Measurements from ENCODE around the gene EN1. TPM values are rescaled to one million over a fixed set of nuclear protein-coding genes. Genes with fewer than 3 reads are reported as not detected.
A peak's percentile ranks its signal among the peaks of the same experiment; 100 is the strongest.

The EN1 gene
- 1.0 and 2.0 TPM in 2 replicates for total RNA-seq (2014; rRNA removed; shearing (Covaris generic))

DNA sequence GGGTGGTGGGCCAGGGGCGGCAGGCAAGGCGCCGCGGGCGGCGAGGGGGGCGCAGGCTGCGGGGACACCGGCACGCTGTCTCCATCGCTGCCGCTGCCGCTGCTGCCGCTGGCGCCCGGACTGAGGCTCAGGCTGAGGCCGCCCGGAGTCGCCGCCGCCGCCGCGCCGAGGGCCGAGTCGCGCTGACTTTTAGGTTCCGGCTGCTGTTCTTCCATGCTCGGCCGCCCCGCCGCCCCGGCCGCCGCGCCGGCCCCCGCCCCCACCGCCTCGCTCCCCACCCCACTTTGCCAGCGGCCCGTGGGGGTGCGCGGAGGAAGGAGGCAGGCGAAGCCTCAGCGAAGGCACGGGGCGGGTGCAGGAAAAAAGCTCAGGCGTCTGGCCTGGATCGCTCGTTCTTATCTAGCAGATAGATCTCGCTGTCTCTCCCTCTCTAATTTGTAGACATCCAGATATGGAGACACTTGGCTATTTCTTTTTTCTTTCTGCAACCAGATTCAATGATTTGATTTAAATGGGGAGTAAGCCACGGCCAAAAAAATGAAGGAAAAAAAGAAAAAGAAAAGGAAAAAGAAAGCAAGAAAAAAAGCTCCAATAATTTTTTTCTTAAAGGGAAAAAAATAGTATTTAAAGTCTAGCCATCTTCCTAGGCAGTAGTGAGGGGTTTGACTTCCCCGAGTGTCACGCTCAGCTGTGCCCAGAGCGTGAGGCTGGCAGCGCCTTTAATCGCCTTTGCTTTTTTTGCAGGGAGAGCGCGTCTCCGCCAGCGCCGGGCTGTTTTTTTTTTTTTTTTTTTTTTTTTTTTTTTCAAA is at the start of gene EN1:
EN1 (minus strand) TSS at position 696 of the 809 bp plus-strand sequence; CDS start at position 215, 481 bp downstream.
- peak; percentile 19 for DNase-seq (ENCODE audit: low spot score)

DNA sequence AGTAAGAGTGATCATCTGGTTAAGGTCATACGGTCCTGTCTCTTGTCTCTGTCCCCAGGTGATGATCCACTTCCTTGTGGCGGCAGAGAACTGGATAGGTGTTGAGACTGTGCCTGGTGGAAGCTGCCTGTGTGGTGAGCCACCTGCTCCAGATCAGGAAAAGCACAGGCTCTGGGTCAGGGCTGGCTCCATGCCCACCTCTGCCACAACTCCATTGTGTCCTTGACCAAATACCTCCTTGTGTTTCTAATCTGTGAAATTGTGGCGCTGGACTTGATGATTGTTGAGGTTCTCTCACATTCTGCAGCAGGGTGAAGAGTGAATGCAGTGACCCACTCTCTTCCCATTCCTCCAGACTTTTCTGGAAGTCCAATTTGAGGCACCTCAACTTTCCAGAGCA is 45.7 kb upstream of the EN1 start:
- no peak for DNase-seq (ENCODE audit: low spot score)

DNA sequence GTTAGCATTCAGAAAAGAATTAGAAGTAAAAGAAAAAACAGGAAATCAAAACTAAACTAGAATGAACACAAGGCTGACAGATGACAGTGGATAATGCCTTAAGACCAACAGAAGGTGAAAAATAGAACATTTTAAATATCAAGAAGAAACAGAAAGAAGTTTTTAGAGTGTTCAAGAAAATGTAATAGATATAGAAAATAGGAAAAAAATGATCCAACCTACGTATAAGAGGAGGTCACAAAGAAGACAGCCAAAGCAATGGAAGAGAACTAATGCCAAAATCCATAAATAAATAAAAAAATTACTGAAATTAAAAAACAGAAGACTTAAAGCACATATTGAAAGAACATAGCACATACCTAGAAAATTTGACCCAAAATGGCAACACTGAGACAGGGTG is 42.5 kb upstream of the EN1 start:
- DNase-seq (ENCODE audit: low spot score), result no peak

DNA sequence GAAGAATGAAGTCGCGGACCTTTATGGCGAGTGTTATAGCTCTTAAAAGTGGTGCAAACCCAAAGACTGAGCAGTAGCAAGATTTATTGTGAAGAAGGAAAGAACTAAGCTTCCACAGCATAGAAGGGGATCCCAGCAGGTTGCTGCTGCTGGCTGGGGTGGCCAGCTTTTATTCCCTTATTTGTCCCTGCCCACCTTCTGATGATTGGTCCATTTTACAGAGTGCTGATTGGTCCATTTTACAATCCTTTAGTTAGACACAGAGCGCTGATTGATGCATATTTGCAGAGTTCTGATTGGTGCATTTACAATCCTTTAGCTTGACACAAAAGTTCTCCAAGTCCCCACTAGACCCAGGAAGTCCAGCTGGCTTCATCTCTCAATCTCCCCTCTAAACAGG is 36.3 kb upstream of the EN1 start:
- DNase-seq (ENCODE audit: low spot score), result no peak

DNA sequence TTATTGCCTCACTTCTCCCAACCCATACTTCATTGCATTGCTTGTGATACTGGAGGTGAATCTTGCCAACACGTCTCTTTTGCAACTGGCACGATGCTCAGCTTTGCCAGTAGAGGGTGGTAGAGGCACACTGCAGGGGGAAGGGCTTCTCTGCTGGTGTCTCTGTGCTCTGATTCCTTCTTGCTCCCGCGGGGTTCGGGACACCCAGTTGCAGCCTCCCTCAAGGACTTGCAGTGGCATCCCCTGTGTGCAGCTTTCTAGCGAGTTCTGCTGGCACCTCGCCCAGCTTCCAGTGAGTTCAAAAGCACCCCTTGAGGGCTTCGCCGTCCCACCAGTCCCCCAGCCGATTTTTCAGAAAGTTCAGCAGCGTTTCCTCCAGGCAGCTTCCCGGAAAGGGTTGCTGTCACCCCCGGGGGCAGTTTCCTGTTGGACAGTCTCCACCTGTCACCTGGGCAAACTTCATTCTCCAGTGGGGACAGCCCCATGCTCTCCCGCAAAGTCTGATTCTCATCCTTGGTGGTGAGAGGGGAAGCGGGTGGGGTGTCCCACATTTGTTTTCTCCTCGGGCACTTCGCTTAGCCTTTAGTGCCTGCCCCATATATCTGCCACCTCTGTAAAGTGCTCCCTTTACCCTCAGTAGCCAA is 35.4 kb upstream of the EN1 start:
- DNase-seq (ENCODE audit: low spot score), result peak; percentile 77

DNA sequence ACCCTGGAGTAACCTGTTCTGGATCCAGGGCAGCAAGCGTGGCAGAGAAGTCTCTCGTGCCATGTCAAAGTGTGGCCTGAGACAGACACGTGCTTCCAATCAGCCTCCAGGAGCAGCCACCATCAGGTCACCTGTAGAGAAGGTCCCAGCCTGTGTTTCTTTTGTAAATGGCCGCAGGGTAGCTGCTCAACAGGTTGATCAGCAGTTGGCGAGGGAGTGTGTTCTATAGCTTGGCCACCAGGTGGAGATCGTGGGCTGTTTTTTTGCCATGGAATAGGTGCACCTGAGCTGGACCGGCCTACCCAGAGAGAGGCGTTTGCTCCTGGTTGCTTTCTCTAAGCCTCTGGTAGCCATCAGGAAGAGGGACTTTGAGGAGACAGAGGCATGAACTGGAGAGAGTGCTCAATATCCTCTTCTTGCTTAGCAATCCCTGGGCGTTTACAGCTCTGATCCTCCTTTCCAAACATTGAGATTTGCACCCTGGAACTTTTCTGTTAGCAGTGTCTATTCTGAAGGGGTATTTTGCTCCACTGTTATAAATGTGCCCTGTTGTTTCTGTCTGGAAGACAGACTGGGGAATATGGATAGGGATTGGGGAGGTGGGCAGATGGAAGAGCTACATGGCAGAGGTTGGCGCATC is 34.2 kb upstream of the EN1 start:
- DNase-seq (ENCODE audit: low spot score), result peak; percentile 72

DNA sequence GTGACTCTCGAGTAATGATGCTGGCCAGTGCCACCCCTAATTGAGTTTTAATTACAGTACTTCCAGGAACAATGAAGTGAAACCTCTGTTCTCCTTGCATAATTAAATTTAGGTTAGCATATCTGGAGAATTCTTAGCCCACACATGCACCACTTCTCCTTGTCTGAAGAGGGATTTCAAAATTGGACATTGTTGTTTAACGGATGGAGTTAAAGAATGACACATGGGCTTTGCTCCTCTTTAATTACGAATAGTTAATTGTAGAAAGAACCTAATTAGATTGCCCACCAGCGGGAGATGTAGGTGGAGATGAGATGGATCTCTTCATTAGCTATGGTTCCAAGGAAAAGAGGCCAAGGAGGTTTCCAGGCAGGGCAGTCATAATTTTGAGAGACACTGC is 33.1 kb upstream of the EN1 start:
- no peak for DNase-seq (ENCODE audit: low spot score)

DNA sequence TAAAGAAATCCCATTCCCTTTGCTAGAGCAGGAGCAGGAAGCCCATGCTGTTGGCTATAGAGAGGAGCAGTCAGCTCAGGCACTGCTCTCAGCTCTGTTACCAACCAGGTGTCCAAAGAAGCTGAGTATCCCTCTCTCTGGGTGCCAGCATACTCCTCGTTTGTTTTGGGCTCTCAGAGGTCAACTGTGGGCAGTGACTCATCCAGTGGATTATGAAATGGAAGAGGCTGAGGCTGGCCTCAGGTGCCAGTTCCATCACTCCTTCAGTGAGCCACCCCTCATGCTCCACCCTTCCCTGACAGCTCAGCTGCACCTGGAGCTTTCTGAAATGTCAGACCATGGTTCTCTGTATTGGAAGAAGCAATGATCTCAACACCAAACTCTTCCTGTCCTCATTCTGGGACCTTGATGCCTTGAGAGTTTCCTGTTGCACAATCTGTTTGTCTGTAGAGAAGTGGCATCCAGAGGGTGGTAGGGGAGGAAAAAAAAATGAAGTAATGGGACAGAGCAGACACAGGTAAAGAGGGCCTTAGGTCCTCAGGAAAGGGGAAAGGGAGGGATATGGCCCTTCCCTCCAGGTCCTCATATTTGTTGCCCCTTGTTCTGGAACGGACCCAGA is 31.2 kb upstream of the EN1 start:
- peak; percentile 74 for DNase-seq (ENCODE audit: low spot score)

DNA sequence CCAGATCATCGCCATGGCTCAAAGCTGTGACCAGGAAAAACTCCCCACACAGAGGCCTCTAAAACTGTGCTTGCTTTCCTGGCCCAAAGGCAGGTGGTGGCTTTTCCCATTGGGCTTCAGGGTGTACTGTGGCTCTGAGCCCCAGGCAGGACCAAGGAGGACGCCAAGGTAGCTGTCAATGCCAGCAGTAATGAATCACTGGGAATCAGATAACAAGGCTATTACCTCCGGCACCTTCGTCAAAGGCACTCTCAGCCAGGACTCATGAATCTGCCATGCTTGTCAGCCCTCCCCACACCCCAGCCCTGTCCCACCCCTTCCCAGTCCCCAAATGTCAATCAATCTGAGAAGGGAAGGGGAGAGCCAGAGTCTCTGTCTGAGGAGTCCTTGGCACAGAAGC is 27.9 kb upstream of the EN1 start:
- no peak for DNase-seq (ENCODE audit: low spot score)

DNA sequence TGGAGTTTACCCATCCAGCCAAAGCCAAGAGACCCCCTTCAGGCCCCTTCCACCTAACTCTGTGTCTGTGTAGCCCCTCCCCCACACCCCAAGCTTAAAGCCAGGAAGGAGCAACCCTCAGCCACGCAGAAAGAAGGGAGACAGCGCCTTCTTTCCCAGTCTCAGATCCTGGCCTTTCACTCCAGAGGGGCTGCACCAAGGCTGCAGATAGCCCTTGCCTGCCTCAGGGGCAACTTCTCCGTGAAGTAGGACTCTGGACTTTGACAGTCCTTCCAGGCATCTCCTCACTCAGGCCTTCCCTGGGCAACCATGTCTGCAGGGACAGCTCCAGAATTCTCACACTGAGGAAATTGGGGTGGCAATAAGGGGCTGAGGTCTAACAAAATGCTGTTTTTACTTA is 26.9 kb upstream of the EN1 start:
- DNase-seq (ENCODE audit: low spot score), result no peak

DNA sequence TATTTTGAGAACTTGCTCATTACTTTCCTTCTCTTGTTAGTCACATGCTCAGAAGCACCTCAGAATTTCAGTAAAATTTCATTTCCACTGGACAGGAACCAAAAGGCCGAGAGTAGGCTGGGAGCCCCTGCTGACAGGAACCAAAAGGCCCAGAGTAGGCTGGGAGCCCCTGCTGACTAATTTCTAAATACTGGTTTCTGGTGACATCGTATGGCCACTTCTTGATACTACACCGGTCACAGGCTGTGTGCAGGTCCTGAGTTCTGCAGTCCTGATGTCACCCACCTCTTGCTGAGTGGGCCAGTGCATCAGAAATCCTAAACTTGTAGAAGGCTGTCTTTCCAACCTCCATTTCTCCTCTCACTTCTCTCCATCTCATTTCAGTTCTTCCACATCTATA is 17.7 kb upstream of the EN1 start:
- DNase-seq (ENCODE audit: low spot score), result peak; percentile 64

DNA sequence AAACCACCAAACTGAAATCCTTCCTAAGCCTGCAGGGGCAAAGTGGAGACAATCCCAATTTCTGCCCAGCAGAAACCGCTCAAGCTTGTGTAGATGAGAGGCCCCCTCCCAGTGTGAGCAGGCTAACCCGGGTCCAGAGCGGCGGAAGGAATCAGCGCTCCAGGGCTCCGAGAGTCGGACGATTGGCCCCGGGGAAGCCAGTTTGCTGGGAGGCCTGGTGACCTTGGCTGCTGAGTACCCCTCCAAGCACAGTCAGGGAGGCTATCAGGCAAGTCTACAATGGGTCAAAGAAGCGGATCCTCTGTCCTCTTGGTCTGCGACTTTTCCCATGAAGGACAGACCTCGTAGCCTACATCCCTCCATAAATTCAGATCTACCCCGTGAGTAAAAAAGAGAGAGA is 16.8 kb upstream of the EN1 start:
- no peak for DNase-seq (ENCODE audit: low spot score)

DNA sequence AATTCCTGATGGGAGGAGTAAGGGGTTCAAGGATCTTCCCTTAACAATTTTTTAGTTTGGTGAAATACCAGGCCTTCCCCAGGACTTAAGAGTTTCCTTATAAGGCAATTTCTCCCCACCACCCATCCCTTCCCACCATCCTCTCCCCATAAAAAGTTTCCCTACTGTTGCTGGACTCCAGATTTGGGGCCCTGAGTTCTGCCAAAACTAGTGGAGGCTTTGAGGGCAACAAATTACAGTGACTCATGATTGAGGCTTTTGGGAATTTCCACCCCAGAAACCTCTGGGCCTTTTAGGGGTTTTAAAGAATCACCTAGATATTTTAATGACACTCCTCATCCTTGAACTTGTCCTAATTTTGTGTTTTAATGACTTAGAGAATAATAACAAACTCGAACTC is 14.3 kb upstream of the EN1 start:
- DNase-seq (ENCODE audit: low spot score), result peak; percentile 62

DNA sequence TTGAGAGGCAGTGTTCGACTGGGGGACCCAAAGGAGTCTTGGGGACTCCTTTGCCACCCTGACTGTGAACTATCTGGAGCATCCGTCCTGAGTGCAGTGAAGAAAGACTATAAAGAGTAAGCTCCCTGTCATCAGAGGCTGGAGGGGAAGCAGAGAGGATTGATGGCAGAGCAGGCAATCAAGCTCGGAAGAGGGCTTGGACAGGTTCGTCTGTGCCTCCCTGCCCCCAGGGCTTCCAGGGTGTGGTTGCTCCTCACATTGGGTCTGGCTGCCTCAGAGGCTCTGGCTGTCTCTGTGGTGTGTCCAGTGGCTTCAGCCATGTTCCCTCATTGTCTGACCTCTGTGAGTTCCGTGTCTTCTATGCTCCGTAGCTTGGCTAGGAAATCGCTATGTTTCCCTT is 13.8 kb upstream of the EN1 start:
- DNase-seq (ENCODE audit: low spot score), result no peak

DNA sequence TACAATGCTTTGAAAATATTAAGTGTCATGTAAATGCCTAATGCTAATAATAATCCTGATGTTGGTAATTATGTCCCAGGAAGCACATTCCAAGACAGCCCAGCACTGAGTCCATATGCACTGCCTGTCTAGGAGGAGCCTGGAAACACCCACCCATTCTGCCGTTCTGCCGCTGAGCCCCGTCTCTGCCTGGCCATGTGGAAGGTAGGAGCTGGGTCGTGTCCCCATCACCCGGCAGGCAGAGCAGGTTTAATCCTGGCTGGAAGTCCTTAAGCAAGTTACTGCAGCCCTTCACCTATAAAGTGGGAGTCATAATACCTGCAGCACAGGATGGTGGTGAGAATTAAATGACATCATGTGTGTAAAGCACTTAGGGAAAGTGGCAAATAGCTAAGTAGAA is 13.1 kb upstream of the EN1 start:
- DNase-seq (ENCODE audit: low spot score), result no peak

DNA sequence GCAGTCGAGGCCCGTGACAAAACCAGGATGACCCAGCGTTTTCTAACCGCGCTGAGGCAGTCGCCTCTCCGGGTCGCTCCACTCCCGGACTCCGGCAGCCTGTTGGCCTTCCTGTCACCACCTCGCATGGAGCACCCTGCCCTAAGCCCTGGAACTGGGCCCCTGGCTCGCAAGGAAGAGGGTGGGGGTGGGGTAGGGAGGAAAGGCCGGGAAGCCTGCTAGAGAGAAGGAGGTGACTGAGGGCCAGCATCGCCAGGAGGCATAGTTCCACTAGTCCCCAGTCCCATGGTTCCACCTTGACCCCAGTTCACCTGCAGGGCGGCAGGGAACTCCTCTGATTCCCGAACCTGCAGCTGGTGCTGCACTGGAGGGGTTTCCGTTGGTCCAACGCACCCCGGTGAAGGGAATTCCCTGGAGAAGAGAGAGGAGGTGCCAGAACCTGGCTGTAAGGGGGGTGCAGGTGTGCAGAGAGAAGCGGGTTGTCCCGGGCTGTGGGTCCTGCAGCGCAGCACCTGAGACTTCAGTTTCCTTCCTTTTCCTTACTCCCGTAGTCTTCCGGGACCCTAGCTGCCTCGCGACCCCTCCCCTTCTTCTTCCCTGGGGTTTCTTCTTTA is 11.8 kb upstream of the EN1 start:
- DNase-seq (ENCODE audit: low spot score), result no peak

DNA sequence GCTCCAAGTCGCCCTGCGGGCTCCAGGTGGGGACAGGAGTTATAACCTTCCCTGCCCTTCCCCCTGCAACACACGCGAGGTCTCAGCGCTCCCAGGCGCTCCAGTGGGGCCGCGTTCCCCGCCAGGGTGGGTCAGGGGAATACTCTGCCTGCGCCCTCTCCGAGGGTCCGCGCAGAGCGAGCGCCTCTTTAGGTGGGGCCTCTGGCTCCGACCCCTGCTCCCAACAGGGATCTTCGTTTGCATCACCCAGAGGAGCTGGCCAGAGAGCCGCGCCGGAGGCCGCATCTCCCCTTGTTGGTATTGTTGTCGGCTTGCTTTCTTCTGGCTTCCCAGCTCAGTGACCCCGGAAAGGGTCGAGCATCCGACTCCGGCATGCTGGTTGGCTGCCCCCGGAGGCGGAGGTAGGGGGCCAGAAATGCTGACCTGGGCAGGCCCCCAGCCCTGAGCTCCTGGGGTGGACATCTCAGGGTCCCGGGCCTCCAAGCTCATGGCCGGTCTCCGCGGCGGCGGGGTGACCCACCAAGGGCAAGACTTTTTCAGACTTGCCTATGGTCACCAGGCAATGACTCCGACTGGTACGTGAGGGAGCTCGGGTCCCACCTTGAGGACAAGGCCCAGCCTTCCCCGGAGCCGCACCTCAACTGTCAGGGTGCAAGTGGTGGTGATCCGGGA is 11.2 kb upstream of the EN1 start:
- no peak for DNase-seq (ENCODE audit: low spot score)

DNA sequence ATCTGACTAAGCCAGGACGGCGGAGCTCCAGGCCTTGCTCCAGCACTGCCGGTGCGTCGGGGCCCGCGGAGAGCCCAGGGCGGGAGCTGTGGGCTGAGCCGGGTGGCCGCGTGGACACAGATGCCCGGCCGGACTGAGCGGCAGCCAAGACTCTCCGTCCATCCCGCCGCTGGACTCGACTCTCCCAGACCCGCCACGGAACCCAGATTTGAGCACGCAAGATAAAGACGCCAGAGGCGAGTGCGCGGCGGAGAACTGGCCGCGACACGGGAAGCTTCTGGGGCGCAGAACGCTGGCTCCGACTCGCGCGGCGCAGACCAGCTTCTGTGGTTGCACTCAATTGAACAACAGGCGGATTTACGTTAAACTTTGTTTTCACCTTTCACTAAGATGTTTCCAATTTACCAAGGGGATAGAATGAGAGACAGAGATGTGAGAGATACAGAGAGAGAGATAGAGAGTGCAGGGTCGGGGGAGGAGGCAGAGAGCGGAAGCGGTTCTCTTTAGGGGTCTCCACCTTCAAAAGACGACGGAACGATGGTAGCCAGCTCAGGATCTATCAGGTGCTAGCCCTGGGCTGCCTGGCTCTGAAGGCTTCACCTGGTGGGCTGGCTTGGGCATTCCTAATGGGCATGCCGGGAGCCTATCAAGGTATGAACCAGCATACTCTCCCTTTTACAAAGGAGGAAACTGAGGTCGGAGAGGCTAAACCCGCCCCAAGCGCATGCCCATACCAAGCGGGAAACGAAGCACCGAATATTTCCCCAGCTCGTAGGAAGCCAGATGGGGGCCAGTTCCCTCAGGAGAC is 10.4 kb upstream of the EN1 start:
- no peak for DNase-seq (ENCODE audit: low spot score)

DNA sequence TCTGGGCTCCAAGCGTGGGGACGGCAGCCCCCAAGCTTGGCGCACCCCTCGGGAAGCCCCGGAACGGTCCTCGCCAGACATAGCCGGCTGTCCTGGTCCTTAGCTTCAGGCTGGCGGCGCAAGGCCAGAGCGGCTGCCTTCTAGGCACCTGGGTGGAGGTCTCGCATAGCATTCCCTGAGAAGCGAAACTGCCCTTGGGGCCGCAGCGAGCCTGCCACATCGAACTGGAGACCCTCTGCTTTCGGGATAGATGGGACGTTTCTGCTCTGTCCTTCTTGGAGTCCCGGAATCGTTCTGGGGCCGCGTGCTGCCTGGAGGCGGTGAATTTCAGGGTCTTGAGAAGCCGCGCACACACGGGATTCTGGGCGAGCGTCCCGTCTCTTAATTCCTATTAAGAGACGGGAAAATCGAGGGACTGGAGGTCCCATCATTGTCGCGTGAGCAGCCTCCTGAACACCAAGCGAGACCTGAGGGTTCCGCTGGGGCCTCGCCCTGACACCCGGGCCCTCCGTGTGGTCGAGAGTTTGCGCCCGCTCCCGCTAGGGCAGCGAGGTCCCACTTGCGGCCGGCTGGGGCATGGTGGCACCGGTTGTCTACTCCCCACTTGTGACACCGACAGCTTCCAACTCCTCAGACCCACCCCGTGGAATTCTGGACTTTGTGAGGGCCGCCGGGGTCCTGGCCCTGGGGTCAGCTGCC is 9.7 kb upstream of the EN1 start:
- DNase-seq (ENCODE audit: low spot score), result no peak

DNA sequence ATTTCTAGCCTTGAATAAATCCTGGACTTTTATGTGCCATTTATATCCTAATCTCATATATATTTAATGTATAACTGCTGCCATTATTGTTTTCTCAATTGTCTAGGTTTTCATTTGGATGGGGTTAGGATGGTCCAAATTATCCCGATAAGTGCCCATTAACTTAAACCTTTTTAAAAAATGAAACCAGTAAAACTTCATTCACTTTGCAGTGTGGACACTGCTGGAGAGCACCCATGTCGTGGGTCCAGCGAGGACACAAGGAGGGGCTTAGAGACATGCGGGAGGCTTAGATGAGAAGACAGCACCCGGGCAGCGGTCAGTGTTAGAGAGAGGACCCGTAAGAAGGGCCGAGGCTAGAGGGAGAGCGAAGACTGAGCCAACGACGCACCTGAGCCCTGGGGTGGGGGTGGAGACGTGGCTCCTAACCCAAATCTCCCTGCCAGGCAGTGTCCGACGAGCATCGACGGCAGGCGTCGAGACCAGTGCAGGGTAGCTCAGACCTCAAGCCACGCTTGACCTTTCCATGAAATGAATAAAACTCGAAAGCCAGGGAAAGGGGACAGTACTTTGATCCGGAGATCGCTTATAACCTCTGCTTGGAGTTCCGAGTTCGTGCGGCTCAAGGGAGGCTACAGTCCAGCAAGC is 9.0 kb upstream of the EN1 start:
- DNase-seq (ENCODE audit: low spot score), result no peak

Measured in A172 (cell line).